ENCODE data around the gene PGC. TPM values are rescaled to one million over a fixed set of nuclear protein-coding genes. Genes with fewer than 3 reads are reported as not detected.

PGC gene
- polyA plus RNA-seq, 1 of the 3 experiments (the other 2 are of a cell fraction) = not detected

DNA sequence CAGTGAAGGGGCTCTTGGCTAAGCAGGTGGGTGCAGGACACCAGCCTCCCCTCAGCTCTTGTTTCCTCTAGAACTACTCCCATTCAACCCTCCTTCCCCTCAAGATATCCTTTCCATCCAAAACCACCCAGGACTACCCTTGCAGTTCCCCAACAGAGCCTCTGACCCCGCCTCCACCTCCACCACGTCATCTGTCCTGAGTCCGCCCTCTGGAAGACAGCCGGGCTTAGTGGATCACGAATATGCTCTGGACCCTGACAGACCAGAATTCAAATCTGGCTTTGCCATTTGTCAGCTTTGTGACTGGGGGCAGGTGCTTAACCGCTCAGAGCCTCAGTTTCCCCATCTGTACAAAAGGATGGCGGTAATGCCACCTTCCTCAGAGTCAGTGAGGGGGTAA lies 43.2 kb downstream of the PGC start (continued):
- TF ChIP-seq, protein P1, sequence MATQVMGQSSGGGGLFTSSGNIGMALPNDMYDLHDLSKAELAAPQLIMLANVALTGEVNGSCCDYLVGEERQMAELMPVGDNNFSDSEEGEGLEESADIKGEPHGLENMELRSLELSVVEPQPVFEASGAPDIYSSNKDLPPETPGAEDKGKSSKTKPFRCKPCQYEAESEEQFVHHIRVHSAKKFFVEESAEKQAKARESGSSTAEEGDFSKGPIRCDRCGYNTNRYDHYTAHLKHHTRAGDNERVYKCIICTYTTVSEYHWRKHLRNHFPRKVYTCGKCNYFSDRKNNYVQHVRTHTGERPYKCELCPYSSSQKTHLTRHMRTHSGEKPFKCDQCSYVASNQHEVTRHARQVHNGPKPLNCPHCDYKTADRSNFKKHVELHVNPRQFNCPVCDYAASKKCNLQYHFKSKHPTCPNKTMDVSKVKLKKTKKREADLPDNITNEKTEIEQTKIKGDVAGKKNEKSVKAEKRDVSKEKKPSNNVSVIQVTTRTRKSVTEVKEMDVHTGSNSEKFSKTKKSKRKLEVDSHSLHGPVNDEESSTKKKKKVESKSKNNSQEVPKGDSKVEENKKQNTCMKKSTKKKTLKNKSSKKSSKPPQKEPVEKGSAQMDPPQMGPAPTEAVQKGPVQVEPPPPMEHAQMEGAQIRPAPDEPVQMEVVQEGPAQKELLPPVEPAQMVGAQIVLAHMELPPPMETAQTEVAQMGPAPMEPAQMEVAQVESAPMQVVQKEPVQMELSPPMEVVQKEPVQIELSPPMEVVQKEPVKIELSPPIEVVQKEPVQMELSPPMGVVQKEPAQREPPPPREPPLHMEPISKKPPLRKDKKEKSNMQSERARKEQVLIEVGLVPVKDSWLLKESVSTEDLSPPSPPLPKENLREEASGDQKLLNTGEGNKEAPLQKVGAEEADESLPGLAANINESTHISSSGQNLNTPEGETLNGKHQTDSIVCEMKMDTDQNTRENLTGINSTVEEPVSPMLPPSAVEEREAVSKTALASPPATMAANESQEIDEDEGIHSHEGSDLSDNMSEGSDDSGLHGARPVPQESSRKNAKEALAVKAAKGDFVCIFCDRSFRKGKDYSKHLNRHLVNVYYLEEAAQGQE (IDR thresholded peaks at IDR 0.05; ENCODE audit: low read depth, low read length) = no peak
- TF ChIP-seq SMC3 (IDR thresholded peaks at IDR 0.05; ENCODE audit: low read depth, low read length) = no peak

DNA sequence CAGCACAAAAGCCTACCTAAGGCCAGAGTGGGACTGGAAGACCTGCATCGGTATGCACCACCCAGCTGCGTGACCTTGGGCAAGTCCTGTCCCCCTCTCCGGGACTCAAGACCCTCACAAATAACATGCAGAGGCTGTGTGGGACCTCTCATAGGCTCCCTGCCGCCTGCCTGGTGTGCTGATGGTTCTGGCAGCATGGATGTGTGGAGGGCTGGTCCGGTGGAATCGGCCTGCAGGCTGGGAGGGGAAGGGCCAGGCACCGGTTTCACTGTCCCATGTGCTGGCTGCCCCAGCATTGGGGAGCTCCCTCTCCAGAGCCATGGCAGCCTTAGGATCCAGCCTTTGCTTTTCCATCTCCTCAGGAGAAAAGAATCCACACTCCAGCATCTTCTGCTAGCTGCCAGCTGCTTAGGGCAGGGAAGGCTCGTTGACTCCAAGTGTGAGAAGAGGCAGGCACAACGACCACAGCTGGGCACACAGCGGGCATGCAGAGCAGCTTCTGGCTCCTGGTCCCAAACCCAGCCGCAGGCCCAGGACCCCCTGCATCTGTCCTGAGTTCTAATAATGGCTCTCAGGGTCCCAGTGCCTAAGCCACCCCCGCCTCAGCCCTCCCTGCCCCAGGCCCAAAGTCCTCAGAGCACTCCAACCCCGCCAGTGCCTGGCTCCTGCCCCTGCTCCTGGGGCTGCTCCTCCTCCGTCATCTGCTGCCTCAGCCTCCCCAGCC lies 44.3 kb downstream of the PGC start:
- Histone ChIP-seq H3K9me2 (no peaks in the 10 kb centered on the region), H3K4me1 (ENCODE audit: control insufficient read depth in 1 of 2, insufficient read depth in 2 of 2, low read depth in 1 of 2, low read length in 1 of 2) (peaks cover 35 to 42% of the 10 kb centered on the region in 2 experiments), H3F3A (replicated peaks; ENCODE audit: insufficient read depth) (peaks cover 33% of the 10 kb centered on the region), H3K79me2 (ENCODE audit: insufficient read depth) (peaks cover 31% of the 10 kb centered on the region), H3K27me3 (ENCODE audit: insufficient read depth) (no peaks in the 10 kb centered on the region), H4K20me1 (ENCODE audit: insufficient read depth) (no peaks in the 10 kb centered on the region), H3K36me3 (replicated peaks in 1 of 2; ENCODE audit: control insufficient read depth in 1 of 2, insufficient read depth in 2 of 2, low read length in 1 of 2) (no peaks in the 10 kb centered on the region), H3K4me2 (no peak overlapping the region), H3K9ac (no peak overlapping the region), H2AFZ (ENCODE audit: low read depth) (no peak overlapping the region), H3K27ac (ENCODE audit: low read depth in 2 of 2, low read length in 1 of 2) (no peak overlapping the region), H3K9me3 (no peaks in the 10 kb centered on the region), H3K4me3 (ENCODE audit: low read depth in 2 of 2, low read length in 1 of 2) (no peak overlapping the region)
- 79% methylated on average over 4 of the region's 14 CpGs for WGBS (ENCODE audit: low lambda C conversion rate)
- TF ChIP-seq MXI1 (IDR thresholded peaks at IDR 0.05; ENCODE audit: low read depth, low read length) (no peak), CHD2 (IDR thresholded peaks at IDR 0.05; ENCODE audit: low read length, partially characterized antibody) (no peak), JUND (IDR thresholded peaks at IDR 0.05) (no peak), TEAD4 (IDR thresholded peaks at IDR 0.05; ENCODE audit: borderline replicate concordance, insufficient read depth) (no peak), RAD21 (IDR thresholded peaks at IDR 0.05; ENCODE audit: low read length) (no peak), SIN3A (IDR thresholded peaks at IDR 0.05; ENCODE audit: borderline replicate concordance, low read depth, low read length) (no peak)
- TF ChIP-seq, protein P2, sequence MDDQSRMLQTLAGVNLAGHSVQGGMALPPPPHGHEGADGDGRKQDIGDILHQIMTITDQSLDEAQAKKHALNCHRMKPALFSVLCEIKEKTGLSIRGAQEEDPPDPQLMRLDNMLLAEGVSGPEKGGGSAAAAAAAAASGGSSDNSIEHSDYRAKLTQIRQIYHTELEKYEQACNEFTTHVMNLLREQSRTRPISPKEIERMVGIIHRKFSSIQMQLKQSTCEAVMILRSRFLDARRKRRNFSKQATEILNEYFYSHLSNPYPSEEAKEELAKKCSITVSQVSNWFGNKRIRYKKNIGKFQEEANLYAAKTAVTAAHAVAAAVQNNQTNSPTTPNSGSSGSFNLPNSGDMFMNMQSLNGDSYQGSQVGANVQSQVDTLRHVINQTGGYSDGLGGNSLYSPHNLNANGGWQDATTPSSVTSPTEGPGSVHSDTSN (IDR thresholded peaks at IDR 0.05) = no peak
- DNase-seq = no peak
- ChIA-PET CTCF (interaction anchor here (0.9 to 1.5 kb wide), 4 partner anchors 15 to 252 kb away, joined by 3 read pairs; no protein-coding TSS in a partner anchor), POLR2A (no interaction called here)
